HG03139 (cell line): ENCODE data around the gene COL8A2.

Experiments used
- ATAC-seq: cut with Tn5 transposase; IDR thresholded peaks from one replicate; pipeline ENCODE4 v1.9.1; 2021; ENCODE audit not compliant: unreplicated experiment

COL8A2 gene

DNA sequence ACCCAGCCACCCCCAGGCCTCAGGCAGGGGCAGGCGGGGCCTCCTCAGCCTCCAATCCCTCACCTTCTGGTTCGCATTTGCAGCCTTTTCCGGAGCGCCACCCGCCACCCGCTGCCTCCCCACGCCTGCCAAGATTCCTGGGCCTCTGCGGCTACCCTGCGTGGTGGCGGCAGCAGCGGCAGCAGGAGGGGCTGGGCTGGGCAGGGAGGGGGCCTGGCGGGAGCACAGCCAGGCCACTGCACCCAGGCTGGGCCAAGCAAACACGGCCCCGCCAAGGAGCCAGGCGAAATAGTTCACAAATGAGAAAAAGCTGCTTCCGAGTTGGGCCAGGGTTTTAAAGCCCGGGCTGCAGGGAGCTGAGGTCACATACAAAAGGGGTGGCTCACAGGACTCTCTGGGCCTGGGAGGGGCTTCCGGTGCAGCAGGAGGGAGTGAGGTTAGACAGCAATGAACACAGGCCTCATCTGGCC, 9.8 kb downstream of the COL8A2 start:
- no peak for ATAC-seq

DNA sequence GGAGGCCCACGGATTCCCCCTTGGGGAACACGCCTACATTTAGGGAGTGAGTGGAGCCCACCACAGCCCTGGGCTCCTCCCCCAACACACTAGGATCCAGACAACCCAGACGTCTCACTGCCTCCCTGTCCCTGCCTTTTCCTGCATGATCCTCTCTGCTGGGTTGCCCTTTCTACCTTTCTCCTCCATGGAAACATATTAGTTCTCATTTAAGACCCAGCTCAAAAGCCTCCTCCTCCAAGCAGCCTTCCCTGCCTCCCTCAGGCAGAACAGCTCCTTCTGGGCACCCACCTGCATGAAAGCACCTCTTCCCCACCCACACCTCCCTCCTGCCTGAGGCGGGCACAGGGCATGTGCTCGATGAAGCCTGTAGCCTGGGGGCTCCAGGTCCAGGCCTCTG, 10.7 kb downstream of the COL8A2 start:
- no peak for ATAC-seq

DNA sequence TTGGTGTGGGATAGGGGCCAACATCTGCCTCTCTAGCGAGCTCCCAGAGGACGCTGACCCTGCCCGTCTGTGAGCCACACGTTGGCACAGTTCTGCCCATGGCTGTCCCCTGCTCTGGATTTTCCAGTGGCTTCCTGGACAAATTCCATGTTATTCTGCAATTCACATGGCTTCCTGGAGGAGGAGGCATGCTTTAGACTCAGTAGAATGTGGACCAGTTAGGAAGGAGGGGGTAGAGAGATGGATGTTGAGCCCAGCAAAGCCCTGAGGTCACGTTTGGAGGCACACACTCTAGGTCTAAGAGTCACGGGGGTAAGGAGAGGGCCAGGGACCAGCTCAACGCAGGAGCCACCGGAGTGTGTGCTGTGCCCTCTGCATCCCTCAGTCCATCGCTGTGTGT, 12.2 kb downstream of the COL8A2 start:
- ATAC-seq = no peak

DNA sequence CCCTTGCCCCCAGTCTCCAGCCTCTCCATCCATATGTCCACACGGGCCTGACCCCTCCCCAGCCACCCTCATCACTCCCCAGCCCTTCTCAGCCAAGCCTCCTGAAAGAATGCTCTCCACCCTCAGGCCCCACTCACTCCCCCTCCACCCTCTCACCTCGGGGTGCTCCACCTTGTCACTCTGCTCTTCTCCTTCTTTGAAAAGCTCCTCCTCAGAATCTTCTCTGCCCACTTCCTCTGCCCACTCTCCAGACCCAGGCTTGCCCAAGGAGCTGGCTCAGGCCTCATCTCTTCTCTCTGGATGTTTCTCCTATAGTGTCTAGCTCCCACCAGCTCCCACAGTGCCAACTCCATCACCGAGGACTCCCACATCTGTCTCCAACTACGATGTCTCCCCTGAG, 13.9 kb downstream of the COL8A2 start:
- ATAC-seq = no peak

- ATAC-seq = no peak
These were observed 15.9 kb downstream of the COL8A2 start for GRCh38 chr1:36109041-36109679.

DNA sequence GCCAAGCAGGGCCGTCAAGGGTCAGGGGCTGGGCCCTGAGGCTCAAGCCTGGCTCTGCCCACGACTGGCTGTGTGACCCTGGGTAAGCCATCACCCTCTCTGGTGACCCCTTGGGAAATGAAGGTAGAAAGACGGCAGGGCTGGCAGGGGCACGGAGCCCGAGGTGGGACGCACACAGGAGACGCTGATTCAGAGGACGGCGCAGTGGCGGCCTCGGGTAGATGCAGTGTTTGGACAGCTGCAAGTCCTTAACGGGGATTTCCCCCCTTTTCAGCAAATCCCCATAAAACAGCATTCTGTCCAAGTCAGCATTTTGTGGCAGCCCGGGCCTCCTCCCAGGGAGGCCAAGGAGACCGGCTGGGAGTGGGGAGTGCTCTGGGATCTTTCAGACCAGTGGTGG, 16.7 kb downstream of the COL8A2 start:
- no peak for ATAC-seq

DNA sequence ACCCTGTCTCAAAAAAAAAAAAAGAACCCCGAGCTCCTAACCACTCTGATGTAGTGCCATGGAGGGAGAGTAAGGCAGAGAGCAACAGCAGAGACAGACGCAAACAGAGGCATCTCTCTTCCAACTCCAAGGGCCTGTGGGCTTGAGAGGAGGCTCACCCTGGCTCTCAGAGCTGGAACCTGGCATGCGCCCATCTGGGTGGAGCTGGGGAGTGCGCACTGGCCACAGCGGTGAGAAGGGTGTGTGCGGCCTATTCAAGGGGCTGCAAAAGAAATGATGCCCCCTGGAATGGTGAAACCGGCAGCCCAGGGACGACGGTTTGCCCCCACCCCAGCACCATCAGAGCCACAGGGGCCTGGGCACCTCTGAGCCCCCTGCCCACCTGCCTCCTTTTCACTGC, 17.6 kb downstream of the COL8A2 start:
- ATAC-seq = no peak

- ATAC-seq = no peak
These were observed 18.8 kb downstream of the COL8A2 start for GRCh38 chr1:36106269-36106668.

GRCh38 chr1:36101546-36101945, 23.5 kb downstream of the COL8A2 start:
- ATAC-seq = no peak

GRCh38 chr1:36100376-36100775, 24.6 kb downstream of the COL8A2 start:
- no peak for ATAC-seq

- no peak for ATAC-seq
These were observed 25.2 kb downstream of the COL8A2 start for GRCh38 chr1:36099681-36100341.

GRCh38 chr1:36098650-36099365, 26.2 kb downstream of the COL8A2 start:
- no peak for ATAC-seq

DNA sequence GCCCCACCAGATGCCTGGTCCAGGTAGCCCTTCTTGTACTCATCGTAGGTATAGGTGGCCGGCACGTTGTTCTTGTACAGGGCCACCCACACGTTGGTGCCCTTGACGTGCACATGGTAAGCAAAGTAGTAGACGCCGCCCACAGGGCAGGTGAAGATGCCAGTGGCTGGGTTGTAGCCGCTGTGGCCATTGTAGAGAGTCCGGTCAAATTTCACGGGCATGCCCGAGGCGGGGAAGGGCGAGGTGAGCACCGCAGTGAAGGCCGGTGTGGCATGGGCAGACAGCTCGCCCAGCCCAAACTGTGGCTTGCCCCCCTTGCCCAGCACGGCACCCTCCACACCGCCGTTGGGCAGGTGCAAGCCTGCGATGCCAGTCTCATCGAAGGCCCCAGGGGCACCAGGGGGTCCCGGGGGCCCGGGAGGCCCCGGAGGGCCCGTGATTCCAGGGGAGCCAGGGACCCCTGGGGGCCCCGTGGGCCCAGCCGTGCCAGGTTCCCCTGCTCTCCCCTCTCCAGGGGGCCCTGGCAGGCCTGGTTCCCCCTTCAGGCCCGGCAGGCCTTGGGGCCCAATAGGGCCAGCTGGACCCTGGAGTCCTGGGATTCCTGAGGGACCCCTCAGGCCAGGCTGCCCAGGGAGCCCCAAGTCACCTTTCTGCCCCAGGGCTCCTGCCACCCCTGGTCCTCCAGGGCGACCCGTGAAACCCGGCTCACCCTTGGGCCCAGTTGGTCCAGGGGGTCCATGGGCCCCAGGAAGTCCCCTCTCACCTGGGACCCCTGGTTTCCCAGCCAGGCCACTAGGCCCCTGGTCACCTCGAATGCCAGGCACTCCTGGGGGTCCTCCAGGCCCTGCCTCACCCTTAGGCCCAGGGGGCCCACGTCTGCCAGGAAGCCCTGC, 27.1 kb downstream of the COL8A2 start:
- ATAC-seq = no peak

- no peak for ATAC-seq
These were observed 28.3 kb downstream of the COL8A2 start for GRCh38 chr1:36096500-36097432.

- ATAC-seq = no peak
These were observed 29.1 kb downstream of the COL8A2 start for GRCh38 chr1:36095760-36096405.

GRCh38 chr1:36094621-36095061, 30.4 kb downstream of the COL8A2 start:
- ATAC-seq = no peak

- no peak for ATAC-seq
These were observed 31.1 kb downstream of the COL8A2 start for GRCh38 chr1:36093929-36094328.

DNA sequence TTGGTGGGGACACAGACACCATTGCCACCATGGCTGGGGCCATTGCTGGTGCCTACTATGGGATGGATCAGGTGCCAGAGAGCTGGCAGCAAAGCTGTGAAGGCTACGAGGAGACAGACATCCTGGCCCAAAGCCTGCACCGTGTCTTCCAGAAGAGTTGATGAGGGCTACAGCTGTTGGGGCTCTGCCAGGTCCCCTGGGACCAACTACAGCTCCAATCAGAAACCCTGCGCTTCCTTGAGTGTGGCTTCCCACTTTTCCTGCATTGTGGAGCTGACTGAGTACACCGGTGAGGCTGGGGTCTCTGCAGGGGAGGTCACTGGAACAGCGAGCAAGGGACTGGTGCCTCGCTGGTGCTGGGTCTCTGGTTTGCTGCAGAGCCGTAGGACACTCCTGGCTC, 31.8 kb downstream of the COL8A2 start:
- no peak for ATAC-seq

- ATAC-seq = no peak
These were observed 32.2 kb downstream of the COL8A2 start for GRCh38 chr1:36092798-36093185.
